ENCODE measurements around the gene CTSS.
A peak's percentile ranks its signal among the peaks of the same experiment; 100 is the strongest.
"Not testable (repeated sequence)": the region's sequence is repeated elsewhere in the genome, so short reads cannot be mapped to it uniquely, and the experiment has no call there.

Gene CTSS

DNA sequence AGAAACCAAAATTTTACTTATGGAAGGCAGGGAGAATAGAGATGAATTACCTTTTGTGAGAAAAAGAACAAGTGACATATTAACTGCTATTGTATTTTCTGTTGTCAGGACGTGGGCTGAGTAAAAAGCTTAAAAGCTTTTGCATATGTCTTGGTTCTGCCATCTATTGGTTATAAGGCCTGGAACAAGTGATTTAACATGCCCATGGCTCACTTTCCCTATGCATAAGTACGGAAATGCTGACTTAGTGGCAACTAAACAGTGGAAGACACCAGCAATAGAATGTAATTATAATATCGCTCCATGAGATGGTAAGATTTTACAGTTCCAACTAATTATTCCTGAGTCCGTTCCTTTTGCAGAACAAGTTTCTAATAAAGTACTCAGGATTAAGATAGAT is 6.7 kb upstream of the CTSS start:
- no peak for DNase-seq

- not testable (repeated sequence) for DNase-seq
These were observed 2.1 kb upstream of the CTSS start for GRCh38 chr1:150767704-150768103.

DNA sequence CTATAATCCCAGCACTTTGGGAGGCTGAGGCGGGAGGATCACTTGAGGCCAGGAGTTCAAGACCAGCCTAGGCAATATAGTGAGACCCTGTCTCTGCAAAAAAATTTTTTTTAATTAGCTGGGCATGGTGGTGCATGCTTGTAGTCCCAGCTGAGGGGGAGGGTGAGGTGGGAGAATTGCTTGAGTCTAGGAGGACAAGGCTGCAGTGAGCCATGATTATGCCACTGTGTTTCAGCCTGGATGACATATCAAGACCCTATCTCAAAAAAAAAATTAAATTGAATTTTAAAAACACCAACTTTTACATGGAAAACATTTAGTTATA is 361 bp upstream of the CTSS start:
- not testable (repeated sequence) for DNase-seq

DNA sequence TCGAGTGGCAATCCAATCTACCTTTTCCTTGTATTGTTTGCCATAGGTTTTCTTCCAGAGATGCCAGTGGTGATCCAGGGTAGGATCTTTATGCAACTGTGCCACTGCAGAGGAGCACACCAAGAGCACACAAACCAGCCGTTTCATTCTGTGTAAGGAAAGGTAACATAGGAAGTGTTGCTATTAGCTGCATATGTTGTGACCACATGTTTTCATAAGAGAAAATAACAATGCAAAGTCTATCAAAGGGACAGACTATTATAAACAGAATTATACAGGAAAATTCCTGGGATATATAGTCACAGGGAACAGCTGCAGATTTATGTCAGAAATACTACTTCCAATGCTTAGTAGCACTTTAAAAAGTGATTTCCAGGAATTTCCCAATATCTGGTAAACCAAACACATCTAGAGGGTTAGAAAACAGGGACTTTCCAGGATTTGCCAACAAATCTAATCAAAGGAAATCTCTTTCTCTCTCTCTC is 919 bp downstream of the CTSS start:
- peak; percentile 14 for DNase-seq

DNA sequence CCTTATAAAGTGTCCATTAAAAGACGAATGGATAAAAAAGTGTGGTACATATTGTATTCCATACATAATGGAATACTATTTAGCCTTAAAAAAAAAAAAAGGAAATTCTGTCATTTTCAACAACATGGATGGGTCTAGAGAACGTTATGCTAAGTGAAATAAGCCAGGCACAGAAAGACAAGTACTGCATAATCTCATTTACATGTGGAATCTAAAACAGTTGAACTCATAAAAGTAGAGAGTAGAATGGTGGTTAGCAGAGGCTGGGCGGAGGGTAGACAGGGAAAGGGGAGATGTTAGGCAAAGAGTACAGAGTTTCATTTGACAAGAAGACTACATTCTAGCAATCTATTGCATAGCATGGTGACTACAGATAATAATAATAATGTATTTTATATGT is 2.6 kb downstream of the CTSS start:
- DNase-seq, result no peak

DNA sequence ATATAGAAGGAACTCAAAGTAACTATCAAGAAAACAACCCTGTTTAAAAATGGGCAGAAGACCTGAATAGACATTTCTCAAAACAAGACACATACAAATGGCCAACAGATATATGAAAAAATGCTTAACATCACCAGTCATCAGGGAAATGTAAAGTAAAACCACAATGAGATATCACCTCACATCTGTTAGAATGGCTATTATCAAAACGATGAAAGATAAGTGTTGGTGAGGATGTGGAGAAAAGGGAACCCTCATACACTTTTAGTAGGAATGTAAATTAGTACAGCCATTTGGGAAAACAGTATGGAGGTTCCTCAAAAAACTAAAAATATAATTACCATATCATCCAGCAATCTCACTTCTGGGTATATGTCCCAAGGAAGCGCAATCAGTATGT is 3.0 kb downstream of the CTSS start:
- DNase-seq, result no peak

DNA sequence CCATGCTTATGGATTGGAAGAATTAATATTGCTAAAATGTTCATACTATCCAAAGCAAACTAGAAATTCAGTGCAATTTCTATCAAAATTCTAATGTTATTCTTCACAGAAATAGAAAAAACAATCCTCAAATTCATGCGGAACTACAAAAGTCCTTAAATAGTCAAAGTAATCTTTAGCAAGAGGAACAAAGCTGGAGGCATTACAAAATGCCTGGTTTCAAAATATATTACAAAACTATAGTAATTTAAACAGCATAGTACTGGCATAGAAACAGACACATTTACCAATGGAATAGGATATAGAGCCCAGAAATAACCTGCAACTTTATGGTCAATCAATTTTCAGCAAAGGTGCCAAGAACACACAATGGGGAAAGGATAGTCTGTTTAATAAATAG is 3.8 kb downstream of the CTSS start:
- no peak for DNase-seq

GRCh38 chr1:150760013-150760412 is 5.6 kb downstream of the CTSS start:
- DNase-seq, result no peak

DNA sequence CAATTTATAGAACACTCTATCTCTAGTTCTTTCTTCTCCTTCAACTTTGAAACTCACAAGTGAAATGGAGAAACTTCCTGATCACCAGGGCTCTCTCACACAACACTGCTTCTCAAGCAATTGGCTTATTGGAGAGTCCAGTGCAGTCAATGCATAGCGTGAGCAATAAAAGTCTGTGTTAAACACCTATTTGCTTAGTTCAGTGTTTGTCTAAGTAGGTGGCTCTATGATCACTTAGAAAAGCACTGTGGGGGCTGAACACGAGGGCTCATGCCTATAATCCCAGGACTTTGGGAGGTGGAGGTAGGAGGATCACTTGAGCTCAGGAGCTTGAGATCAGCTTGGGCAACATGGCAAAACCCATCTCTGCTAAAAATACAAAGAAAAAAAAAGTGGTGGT is 12.2 kb downstream of the CTSS start:
- no peak for DNase-seq

GRCh38 chr1:150751443-150751842 is 14.1 kb downstream of the CTSS start:
- no peak for DNase-seq

- no peak for DNase-seq
These were observed 15.8 kb downstream of the CTSS start for GRCh38 chr1:150749720-150750311.

GRCh38 chr1:150748878-150749719 is 16.5 kb downstream of the CTSS start:
- no peak for DNase-seq

- DNase-seq, result peak; percentile 11
These were observed 35.4 kb downstream of the CTSS start for GRCh38 chr1:150730130-150730721.

- no peak for DNase-seq
These were observed 41.2 kb downstream of the CTSS start for GRCh38 chr1:150724336-150724735.

GRCh38 chr1:150720703-150721102 is 44.9 kb downstream of the CTSS start, which contains the start of gene HORMAD1:
Gene HORMAD1 (minus strand): TSS chr1:150720895. CDS start chr1:150719505, 1,390 bp downstream.
- DNase-seq, result no peak

DNA sequence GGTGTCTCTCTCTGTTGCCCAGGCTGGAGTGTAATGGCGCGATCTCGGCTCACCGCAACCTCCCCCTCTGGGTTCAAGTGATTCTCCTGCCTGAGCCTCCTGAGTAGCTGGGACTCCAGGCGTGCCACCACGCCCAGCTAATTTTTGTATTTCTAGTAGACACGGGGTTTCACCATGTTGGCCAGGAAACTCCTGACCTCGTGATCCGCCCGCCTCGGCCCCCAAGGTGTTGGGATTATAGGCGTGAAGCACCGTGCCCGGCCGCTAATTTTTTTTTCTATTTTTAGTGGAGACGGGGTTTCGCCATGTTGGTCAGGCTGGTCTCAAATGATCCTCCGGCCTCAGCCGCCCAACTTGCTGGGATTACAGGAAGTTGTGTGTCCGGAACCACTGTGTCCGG is 45.5 kb downstream of the CTSS start:
- DNase-seq, result no peak

DNA sequence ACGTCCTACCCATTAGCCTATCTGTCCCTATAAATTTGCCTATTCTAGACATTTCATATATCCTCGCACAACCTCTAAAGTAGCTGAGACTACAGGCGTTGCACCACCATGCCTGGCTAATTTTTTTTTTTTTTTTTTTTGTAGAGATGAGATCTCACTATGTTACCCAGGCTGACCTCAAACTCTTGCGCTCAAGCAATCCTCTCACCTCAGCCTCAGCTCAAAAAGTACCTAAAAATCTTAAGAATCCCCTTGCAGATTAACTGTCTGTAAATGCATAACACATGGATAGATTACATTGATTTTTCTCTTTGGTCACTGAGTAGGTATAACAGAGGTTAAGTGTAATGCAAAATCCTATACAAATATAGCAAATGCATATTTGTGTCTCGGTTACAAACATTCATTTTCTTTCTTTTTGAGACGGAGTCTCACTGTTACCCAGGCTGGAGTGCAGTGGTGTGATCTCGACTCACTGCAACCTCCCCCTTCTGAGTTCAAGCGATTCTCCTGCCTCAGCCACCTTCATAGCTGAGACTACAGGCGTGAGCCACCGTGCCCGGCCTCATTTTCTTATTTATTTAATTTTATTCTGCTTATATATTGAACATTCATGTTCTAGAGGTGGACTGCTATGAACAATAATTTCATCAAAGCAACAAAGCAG is 47.2 kb downstream of the CTSS start:
- no peak for DNase-seq

DNA sequence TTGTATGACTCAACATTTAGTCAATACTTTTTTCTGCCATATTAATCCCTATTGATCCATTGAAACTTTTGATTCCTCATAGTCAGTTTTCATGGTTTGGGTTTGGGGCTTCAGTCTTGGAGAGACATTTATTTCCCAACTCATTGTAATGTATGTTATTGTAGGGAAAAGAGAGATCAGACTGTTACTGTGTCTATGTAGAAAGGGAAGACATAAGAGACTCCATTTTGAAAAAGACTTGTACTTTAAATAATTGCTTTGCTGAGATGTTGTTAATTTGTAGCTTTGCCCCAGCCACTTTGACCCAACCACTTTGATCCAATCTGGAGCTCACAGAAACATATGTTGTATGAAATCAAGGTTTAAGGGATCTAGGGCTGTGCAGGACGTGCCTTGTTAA is 56.5 kb downstream of the CTSS start:
- not testable (repeated sequence) for DNase-seq

DNA sequence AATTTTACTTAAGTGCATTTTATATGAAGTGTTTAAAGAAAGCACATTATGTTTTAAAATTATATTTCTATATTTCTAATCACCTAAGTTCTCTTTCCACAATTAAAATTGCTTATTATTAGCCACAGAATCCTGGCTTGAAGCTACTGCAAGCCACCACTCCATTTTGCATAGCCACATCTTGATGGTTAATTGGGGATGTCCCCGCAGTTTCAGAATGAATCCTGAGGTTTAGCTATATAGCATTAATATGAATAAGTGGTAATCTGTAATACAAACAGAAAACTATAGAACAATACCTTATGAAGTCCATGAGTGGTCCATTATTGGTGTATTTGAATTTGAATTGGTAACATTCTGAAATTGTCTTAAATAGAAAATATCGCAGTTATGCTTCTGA is 57.0 kb downstream of the CTSS start:
- DNase-seq, result no peak

GRCh38 chr1:150706091-150706490 is 59.5 kb downstream of the CTSS start:
- DNase-seq, result no peak

GRCh38 chr1:150703427-150703826 is 62.2 kb downstream of the CTSS start:
- DNase-seq, result peak; percentile 6

DNA sequence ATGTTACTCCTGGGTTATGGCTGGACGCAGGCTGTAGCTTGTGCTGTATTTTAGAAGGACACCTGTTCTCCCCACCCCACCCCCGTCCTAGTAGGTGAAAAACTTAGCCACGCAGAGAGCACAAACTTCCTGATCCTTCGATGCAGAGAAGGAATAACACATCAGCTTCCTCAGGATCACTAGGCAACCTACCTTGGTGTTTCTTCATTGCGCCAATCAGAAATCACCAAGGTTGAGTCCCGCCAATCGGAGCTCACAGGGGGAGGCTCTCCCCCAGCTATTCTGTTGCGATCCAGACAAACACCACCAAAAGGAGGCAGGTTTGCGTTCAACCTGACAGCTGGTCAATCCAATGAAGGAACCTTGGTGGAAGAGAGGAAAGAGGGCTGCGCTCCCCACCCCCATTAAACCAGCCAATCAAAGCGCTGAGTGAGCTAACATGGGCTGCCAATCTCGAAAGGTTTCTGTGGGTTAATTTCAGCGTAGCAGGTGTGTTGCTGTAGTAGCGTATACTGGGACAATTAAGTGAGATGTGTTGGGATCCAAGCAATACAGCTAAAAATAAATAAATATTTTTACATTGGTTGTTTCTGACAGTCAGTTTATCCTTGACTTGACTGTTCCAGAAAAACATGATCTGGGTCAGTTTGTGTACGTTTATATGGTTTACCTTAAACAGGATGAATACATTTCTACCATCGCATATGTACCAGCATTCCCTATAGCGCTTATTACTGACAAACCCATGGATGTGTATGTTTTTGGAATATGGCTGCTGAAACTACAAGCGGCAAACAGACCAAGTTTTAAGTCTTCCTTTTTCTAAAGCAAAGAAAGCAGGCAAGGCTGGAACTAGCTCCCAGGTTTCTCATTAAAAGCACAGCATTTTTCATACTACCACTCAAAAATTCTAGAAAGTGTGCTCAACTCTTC is 68.3 kb downstream of the CTSS start, which contains the start of gene GOLPH3L:
Gene GOLPH3L (minus strand): TSS at position 160 of the 933 bp plus-strand sequence. CDS start 2,316 bp downstream, outside the sequence.
- DNase-seq, result peak; percentile 100

Data from NCI-H69 (cell line).